K562 (cell line): Measurements from ENCODE around the gene EFS. TPM values are rescaled to one million over a fixed set of nuclear protein-coding genes. Genes with fewer than 3 reads are reported as not detected.

Experiments
- ATAC-seq: fragments of 200-7000 bp; cut with Tn5 transposase; 3 replicates; pipeline ENCODE4 v1.9.1; 2020; ENCODE audit warnings: moderate library complexity
- BruUV-seq: library from RNA; stranded (reverse); fragments of 400-500 nt; replicated peaks from 2 replicates; lab custom pipeline; 2021; lab: Mats Ljungman, UMichigan
- CTCF ChIA-PET: fragments of 300-600 bp; formaldehyde crosslinking; extraction: SDS; loops from one replicate; lab custom pipeline; 2021; ENCODE audit warnings: low intra/inter-chr PET ratio; lab: Yijun Ruan, JAX
- POLR2A ChIA-PET: fragments of 300-600, 350-650 bp; sonication (Branson Sonifier 250); formaldehyde crosslinking; extraction: SDS; loops from one replicate; lab custom pipeline; 2021; ENCODE audit warnings: antibody characterized with exemption, inconsistent platforms; lab: Yijun Ruan, JAX
- DNase-seq, 4 experiments: peaks; one replicate each; pipeline versions ENCODE4 v3.0.0 to v3.0.0-alpha.2; 2011 to 2018; ENCODE audit warnings: low spot score in 3 of 4, mixed read lengths in 3 of 4; ENCODE audit errors: extremely low read depth in 1 of 4
- FAIRE-seq: peaks from 2 replicates; lab custom pipeline; 2011; peaks lifted over from hg19 to GRCh38; lab: Jason Lieb, UNC
- H2AFZ ChIP-seq: 2 replicates; pipeline ENCODE4 v1.6.0; 2011; ENCODE audit warnings: low read depth, low read length, control low read depth, inconsistent platforms
- H3K27ac ChIP-seq: fragments of 200-600 bp; 3 replicates; pipeline ENCODE4 v1.8.0; 2011; ENCODE audit warnings: low read depth, mild to moderate bottlenecking, control low read depth, inconsistent platforms, low read length, moderate library complexity, mixed read lengths; ENCODE audit errors: extremely low read depth
- H3K27me3 ChIP-seq, 2 experiments: fragments of 300-600 bp in 1 of 2; 2 replicates in 1 of 2; 3 replicates in 1 of 2; pipeline versions ENCODE4 v1.6.0 to v1.8.0; 2011; ENCODE audit warnings: inconsistent platforms in 2 of 2, low read length in 2 of 2, mild to moderate bottlenecking in 1 of 2, mixed read lengths in 1 of 2, moderate library complexity in 1 of 2; ENCODE audit not compliant: control insufficient read depth in 2 of 2, insufficient read depth in 2 of 2
- H3K36me3 ChIP-seq: fragments of 300-600 bp; 3 replicates; pipeline ENCODE4 v1.8.0; 2011; ENCODE audit warnings: mild to moderate bottlenecking, low read length, inconsistent platforms; ENCODE audit not compliant: control insufficient read depth, insufficient read depth
- H3K4me1 ChIP-seq, 2 experiments: fragments of 200-600 bp in 1 of 2; replicated peaks in 1 of 2; 2 replicates in 1 of 2; 3 replicates in 1 of 2; pipeline versions ENCODE4 v1.5.1 to v1.8.0; 2011; ENCODE audit warnings: inconsistent platforms in 2 of 2, low read length in 2 of 2, mild to moderate bottlenecking in 1 of 2, mixed read lengths in 1 of 2, moderate library complexity in 1 of 2; ENCODE audit not compliant: control insufficient read depth in 2 of 2, insufficient read depth in 2 of 2
- H3K4me2 ChIP-seq: 2 replicates; pipeline ENCODE4 v1.6.1; 2011; ENCODE audit warnings: low read length, control low read depth, inconsistent platforms, mixed read lengths; ENCODE audit not compliant: insufficient read depth
- H3K4me3 ChIP-seq: fragments of 200-600 bp; sonication (generic), shearing (Covaris generic); 2 replicates; pipeline ENCODE4 v1.5.1; 2016; ENCODE audit warnings: control low read depth, inconsistent platforms
- H3K79me2 ChIP-seq: fragments of 200-600 bp; 3 replicates; pipeline ENCODE4 v1.8.0; 2011; ENCODE audit warnings: low read length, inconsistent platforms; ENCODE audit not compliant: control insufficient read depth, insufficient read depth
- H3K9ac ChIP-seq, 2 experiments: 2 replicates each; pipeline versions ENCODE4 v1.6.0 to v1.6.1; 2011; ENCODE audit warnings: low read depth in 2 of 2, low read length in 2 of 2, control low read depth in 1 of 2, inconsistent platforms in 1 of 2, mild to moderate bottlenecking in 1 of 2, mixed read lengths in 1 of 2; ENCODE audit not compliant: insufficient read depth in 1 of 2
- H3K9me1 ChIP-seq: one replicate; pipeline ENCODE4 v1.6.0; 2011; ENCODE audit warnings: inconsistent platforms, mild to moderate bottlenecking, low read length, moderate library complexity; ENCODE audit not compliant: control insufficient read depth, insufficient read depth
- H3K9me3 ChIP-seq: replicated peaks from 2 replicates; pipeline ENCODE4 v1.5.1; 2011; ENCODE audit warnings: low read depth, low read length, inconsistent platforms; ENCODE audit not compliant: control insufficient read depth, insufficient read depth
- H4K20me1 ChIP-seq: replicated peaks from 2 replicates; pipeline ENCODE4 v1.6.1; 2011; ENCODE audit warnings: low read length, inconsistent platforms, mixed read lengths; ENCODE audit not compliant: control insufficient read depth, insufficient read depth
- GATAD2A ChIP-seq: fragments of 450-650 bp; IDR thresholded peaks from 2 replicates; pipeline ENCODE4 v1.6.1; 2017
- KLF13 ChIP-seq: fragments of 450-650 bp; IDR thresholded peaks from 2 replicates; pipeline ENCODE4 v1.6.1; 2016; ENCODE audit warnings: missing genetic modification characterization, low read depth, mild to moderate bottlenecking, missing compliant biosample characterization, moderate library complexity, borderline replicate concordance
- RAD21 ChIP-seq, 2 experiments: fragments of 250-450 bp in 1 of 2; fragments of 450-650 bp in 1 of 2; sonication (Bioruptor Pico) in 1 of 2; formaldehyde crosslinking in 1 of 2; IDR thresholded peaks in 1 of 2; conservative IDR thresholded peaks in 1 of 2; 2 replicates each; pipeline versions ENCODE4 v1.4.0 to v1.8.0; 2020 to 2022; ENCODE audit warnings: mild to moderate bottlenecking in 2 of 2, moderate library complexity in 1 of 2
- TEAD1 ChIP-seq, 2 experiments: fragments of 450-650 bp in 1 of 2; sonication (generic) in 1 of 2; formaldehyde crosslinking; IDR thresholded peaks; 2 replicates each; pipeline versions ENCODE4 v1.4.0 to v1.8.0; 2020 to 2022; ENCODE audit warnings: mild to moderate bottlenecking in 2 of 2, missing genetic modification reagents in 1 of 2
- ZNF124 ChIP-seq: sonication (generic); formaldehyde crosslinking; IDR thresholded peaks from 2 replicates; pipeline ENCODE4 v1.8.1; 2022; ENCODE audit warnings: missing genetic modification reagents
- ZNF133 ChIP-seq: fragments of 250-450 bp; sonication (Bioruptor Pico); IDR thresholded peaks from 2 replicates; pipeline ENCODE4 v1.4.0; 2020; ENCODE audit warnings: mild to moderate bottlenecking
- ZNF143 ChIP-seq: sonication (generic); formaldehyde crosslinking; IDR thresholded peaks from 2 replicates; pipeline ENCODE4 v1.9.0; 2022; ENCODE audit warnings: mild to moderate bottlenecking, missing genetic modification reagents
- ZNF23 ChIP-seq: fragments of 250-450 bp; sonication (Bioruptor Pico); IDR thresholded peaks from 2 replicates; pipeline ENCODE4 v1.4.0; 2020; ENCODE audit warnings: mild to moderate bottlenecking
- WGBS: fragments of 100-300 bp; shearing (Covaris generic); methylation state at CpG from one replicate; pipeline ENCODE4 v1.1.6; 2016; ENCODE audit warnings: low coverage, mixed read lengths; ENCODE audit not compliant: insufficient coverage; ENCODE audit errors: missing lambda C conversion rate; 5-methylcytosine and 5-hydroxymethylcytosine counted together
- in situ Hi-C: fragments of 300-500 bp; cut with MboI; formaldehyde crosslinking; loops from 4 replicates; pipeline ENCODE4 v1.15.0; 2018; ENCODE audit warnings: inconsistent platforms, mixed read lengths
- intact Hi-C: fragments of 100-400 bp; cut with micrococcal nuclease; formaldehyde crosslinking; loops from 2 replicates; pipeline ENCODE4 v1.14.2; 2022
- polyA plus RNA-seq, 8 experiments: library from polyadenylated mRNA; depleted of rRNA in 4 of 8; stranded (reverse) in 5 of 8; unstranded in 3 of 8; fragments of >200 nt; fragmentation: Nextera tagmentation in 2 of 8; fragmentation: Illumina TruSeq in 1 of 8; extraction: Ambion mirVana in 2 of 8; extraction: Trizol in 1 of 8; gene quantifications; 2 replicates each; pipeline versions ENCODE4 v1.2.1 to v1.2.3, GENCODE V29; 2011 to 2014; ENCODE audit warnings: inconsistent platforms in 1 of 8, missing spikeins in 1 of 8
- total RNA-seq, 7 experiments: library from RNA; depleted of rRNA in 6 of 7; stranded (reverse); fragments of >200 nt in 6 of 7; fragmentation: Illumina TruSeq in 2 of 7; extraction: Trizol in 2 of 7; gene quantifications; 2 replicates each; pipeline versions ENCODE4 v1.2.1 to v1.2.3, GENCODE V29; 2011 to 2021; ENCODE audit warnings: low replicate concordance in 1 of 7
- TF ChIP-seq, protein P1 (sequence below), 2 experiments: fragments of 450-650 bp; formaldehyde crosslinking in 1 of 2; IDR thresholded peaks; 2 replicates each; pipeline versions ENCODE4 v1.4.0 to v1.6.1; 2014 to 2020; ENCODE audit warnings: mild to moderate bottlenecking in 2 of 2, borderline replicate concordance in 1 of 2, low read depth in 1 of 2
- TF ChIP-seq, protein P2 (sequence below), 3 experiments: IDR thresholded peaks in 2 of 3; conservative IDR thresholded peaks in 1 of 3; 2 replicates each; pipeline ENCODE4 v1.5.1; 2011 to 2012; ENCODE audit warnings: low read length in 3 of 3, mild to moderate bottlenecking in 3 of 3, control low read depth in 2 of 3, improper control_type of control experiment in 1 of 3, inconsistent platforms in 1 of 3, low read depth in 1 of 3, mixed read lengths in 1 of 3, moderate library complexity in 1 of 3; ENCODE audit not compliant: insufficient read depth in 2 of 3

The EFS gene
- total and polyA plus RNA-seq, 9 of the 15 experiments (the other 6 are each of a cell fraction or from before 2014, with no cell fraction given) = 0.01 to 0.03 TPM; not detected in 7

DNA sequence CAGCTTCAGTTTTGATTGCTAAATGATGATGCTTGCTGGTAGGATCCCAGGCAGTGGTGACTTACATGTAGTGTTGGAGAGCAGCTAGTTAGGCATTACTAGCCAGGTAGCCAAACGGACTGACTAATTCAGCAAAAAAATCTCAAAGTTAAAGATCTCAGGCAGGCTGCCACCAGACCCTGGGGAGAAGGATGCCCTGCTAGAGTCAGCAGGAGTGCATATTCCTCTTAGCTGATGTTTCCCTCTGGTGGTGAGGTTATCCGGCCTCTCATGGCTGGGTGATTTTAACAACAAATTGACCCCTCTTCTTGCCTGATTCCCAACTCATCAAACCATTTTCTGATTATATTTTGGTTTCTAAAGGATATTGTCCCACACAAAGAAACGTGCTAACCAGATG lies 2.8 kb downstream of the EFS start:
- no peak overlapping the region for H3K27ac ChIP-seq
- intact Hi-C loops = no loop called here
- no peaks in the 10 kb centered on the region for H3K36me3 ChIP-seq
- H3K4me3 ChIP-seq = no peak overlapping the region
- FAIRE-seq = no peak
- peak in 1 of 4 experiments; percentile 12 for DNase-seq
- H4K20me1 ChIP-seq = no peaks in the 10 kb centered on the region
- H3K9me3 ChIP-seq = no peaks in the 10 kb centered on the region
- ATAC-seq = 0 out of 3 replicates have a peak, but pooled peaks have one; percentile 35
- no peaks in the 10 kb centered on the region for H3K79me2 ChIP-seq
- no peak overlapping the region for H3K4me2 ChIP-seq
- peaks cover 8 to 57% of the 10 kb centered on the region in 2 experiments; a peak in 4 of 5 replicates for H3K27me3 ChIP-seq
- 10% methylated on average over 3 of the region's 3 CpGs for WGBS
- no peak overlapping the region for H2AFZ ChIP-seq
- ChIA-PET CTCF (interaction anchor here (1.0 to 1.2 kb wide), 2 partner anchors 175 to 242 kb away, joined by 3 to 4 read pairs; no protein-coding TSS in a partner anchor), POLR2A (no interaction called here)
- no TSS peak for BruUV-seq
- H3K9me1 ChIP-seq = no peaks in the 10 kb centered on the region
- in situ Hi-C loops = no loop called here
- no peak overlapping the region for H3K9ac ChIP-seq
- H3K4me1 ChIP-seq = peaks cover 0 to 21% of the 10 kb centered on the region in 2 experiments; a peak in 3 of 5 replicates
- TF ChIP-seq RAD21 (CRISPR knock-in tag; conservative IDR thresholded peaks at IDR 0.05 in 1 of 2, IDR thresholded peaks at IDR 0.05 in 1 of 2) = peak in 1 of 2 experiments; percentile 43; a peak in 2 of 4 replicates
- no peak for TF ChIP-seq KLF13 (tag)
- no peak for TF ChIP-seq TEAD1 (CRISPR knock-in tag; IDR thresholded peaks at IDR 0.05)
- TF ChIP-seq ZNF124 = no peak
- no peak for TF ChIP-seq GATAD2A
- TF ChIP-seq ZNF133 (CRISPR knock-in tag) = no peak
- TF ChIP-seq ZNF143 (CRISPR knock-in tag) = no peak
- TF ChIP-seq, protein P1, sequence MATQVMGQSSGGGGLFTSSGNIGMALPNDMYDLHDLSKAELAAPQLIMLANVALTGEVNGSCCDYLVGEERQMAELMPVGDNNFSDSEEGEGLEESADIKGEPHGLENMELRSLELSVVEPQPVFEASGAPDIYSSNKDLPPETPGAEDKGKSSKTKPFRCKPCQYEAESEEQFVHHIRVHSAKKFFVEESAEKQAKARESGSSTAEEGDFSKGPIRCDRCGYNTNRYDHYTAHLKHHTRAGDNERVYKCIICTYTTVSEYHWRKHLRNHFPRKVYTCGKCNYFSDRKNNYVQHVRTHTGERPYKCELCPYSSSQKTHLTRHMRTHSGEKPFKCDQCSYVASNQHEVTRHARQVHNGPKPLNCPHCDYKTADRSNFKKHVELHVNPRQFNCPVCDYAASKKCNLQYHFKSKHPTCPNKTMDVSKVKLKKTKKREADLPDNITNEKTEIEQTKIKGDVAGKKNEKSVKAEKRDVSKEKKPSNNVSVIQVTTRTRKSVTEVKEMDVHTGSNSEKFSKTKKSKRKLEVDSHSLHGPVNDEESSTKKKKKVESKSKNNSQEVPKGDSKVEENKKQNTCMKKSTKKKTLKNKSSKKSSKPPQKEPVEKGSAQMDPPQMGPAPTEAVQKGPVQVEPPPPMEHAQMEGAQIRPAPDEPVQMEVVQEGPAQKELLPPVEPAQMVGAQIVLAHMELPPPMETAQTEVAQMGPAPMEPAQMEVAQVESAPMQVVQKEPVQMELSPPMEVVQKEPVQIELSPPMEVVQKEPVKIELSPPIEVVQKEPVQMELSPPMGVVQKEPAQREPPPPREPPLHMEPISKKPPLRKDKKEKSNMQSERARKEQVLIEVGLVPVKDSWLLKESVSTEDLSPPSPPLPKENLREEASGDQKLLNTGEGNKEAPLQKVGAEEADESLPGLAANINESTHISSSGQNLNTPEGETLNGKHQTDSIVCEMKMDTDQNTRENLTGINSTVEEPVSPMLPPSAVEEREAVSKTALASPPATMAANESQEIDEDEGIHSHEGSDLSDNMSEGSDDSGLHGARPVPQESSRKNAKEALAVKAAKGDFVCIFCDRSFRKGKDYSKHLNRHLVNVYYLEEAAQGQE (IDR thresholded peaks at IDR 0.05; ENCODE audit: borderline replicate concordance) = peak; percentile 15; the same call in 1 of the 2 replicates
- TF ChIP-seq, protein P1 (CRISPR knock-in tag; IDR thresholded peaks at IDR 0.05; ENCODE audit: low read depth) = no peak
- no peak for TF ChIP-seq ZNF23 (CRISPR knock-in tag)
- TF ChIP-seq, protein P2, sequence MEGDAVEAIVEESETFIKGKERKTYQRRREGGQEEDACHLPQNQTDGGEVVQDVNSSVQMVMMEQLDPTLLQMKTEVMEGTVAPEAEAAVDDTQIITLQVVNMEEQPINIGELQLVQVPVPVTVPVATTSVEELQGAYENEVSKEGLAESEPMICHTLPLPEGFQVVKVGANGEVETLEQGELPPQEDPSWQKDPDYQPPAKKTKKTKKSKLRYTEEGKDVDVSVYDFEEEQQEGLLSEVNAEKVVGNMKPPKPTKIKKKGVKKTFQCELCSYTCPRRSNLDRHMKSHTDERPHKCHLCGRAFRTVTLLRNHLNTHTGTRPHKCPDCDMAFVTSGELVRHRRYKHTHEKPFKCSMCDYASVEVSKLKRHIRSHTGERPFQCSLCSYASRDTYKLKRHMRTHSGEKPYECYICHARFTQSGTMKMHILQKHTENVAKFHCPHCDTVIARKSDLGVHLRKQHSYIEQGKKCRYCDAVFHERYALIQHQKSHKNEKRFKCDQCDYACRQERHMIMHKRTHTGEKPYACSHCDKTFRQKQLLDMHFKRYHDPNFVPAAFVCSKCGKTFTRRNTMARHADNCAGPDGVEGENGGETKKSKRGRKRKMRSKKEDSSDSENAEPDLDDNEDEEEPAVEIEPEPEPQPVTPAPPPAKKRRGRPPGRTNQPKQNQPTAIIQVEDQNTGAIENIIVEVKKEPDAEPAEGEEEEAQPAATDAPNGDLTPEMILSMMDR (IDR thresholded peaks at IDR 0.05 in 2 of 3, conservative IDR thresholded peaks at IDR 0.05 in 1 of 3; ENCODE audit: insufficient read depth in 2 of 3, low read depth in 1 of 3, low read length in 3 of 3) = peak; percentile 16 to 43 (median 22); a peak in 3 of 6 replicates
